ENCODE results near the gene RBPJ. TPM values are rescaled to one million over a fixed set of nuclear protein-coding genes. Genes with fewer than 3 reads are reported as not detected.

RBPJ gene
- polyA plus RNA-seq, 1 donor from 2014 or later: 89.8 TPM

- peak overlapping the region; percentile 93 for H3K27ac ChIP-seq (ENCODE audit: low read length)
- peak overlapping the region; percentile 93 for H2AFZ ChIP-seq (ENCODE audit: low read depth, low read length)
- H3K9me3 ChIP-seq (ENCODE audit: low read length): no peaks in the 10 kb centered on the region
These were observed 783 bp downstream of the RBPJ start for GRCh38 chr4:26321373-26322221.

More at GRCh38 chr4:26321373-26322221, 783 bp downstream of the RBPJ start:
- Histone ChIP-seq H3K27me3 (ENCODE audit: insufficient read depth, low read depth, low read length) (no peaks in the 10 kb centered on the region), H3K9me2 (ENCODE audit: insufficient read depth, low read length) (no peaks in the 10 kb centered on the region), H3F3A (ENCODE audit: insufficient read depth, low read length, poor library complexity, severe bottlenecking) (peaks cover 5% of the 10 kb centered on the region), H3K36me3 (ENCODE audit: insufficient read depth, low read length) (no peaks in the 10 kb centered on the region), H3K9ac (ENCODE audit: low read length) (peak overlapping the region; percentile 97), H3K4me2 (ENCODE audit: low read length) (peak overlapping the region; percentile 68), H3K4me3 (ENCODE audit: low read length) (peak overlapping the region; percentile 90), H4K20me1 (ENCODE audit: insufficient read depth) (no peaks in the 10 kb centered on the region), H3K79me2 (replicated peaks; ENCODE audit: insufficient read depth, low read length) (peaks cover 49% of the 10 kb centered on the region)
- TF ChIP-seq CTCF (IDR thresholded peaks at IDR 0.05; ENCODE audit: poor library complexity, severe bottlenecking) (no peak), MXI1 (conservative IDR thresholded peaks at IDR 0.05; ENCODE audit: poor library complexity, severe bottlenecking) (peak; percentile 29), SMC3 (conservative IDR thresholded peaks at IDR 0.05; ENCODE audit: poor library complexity) (peak; percentile 29), REST (IDR thresholded peaks at IDR 0.05; ENCODE audit: borderline replicate concordance) (peak; percentile 52), RAD21 (conservative IDR thresholded peaks at IDR 0.05) (peak; percentile 14), EP300 (conservative IDR thresholded peaks at IDR 0.05; ENCODE audit: poor library complexity, severe bottlenecking) (no peak), POLR2AphosphoS5 (IDR thresholded peaks at IDR 0.05) (peak; percentile 6), TAF1 (IDR thresholded peaks at IDR 0.05; ENCODE audit: low read depth) (peak; percentile 7), EZH2 (IDR thresholded peaks at IDR 0.05; ENCODE audit: borderline replicate concordance, insufficient read depth, low read length, poor library complexity, severe bottlenecking) (no peak)

Data from neural cell (in vitro differentiated cells).